ENCODE measurements around the gene LENEP.

The LENEP gene

DNA sequence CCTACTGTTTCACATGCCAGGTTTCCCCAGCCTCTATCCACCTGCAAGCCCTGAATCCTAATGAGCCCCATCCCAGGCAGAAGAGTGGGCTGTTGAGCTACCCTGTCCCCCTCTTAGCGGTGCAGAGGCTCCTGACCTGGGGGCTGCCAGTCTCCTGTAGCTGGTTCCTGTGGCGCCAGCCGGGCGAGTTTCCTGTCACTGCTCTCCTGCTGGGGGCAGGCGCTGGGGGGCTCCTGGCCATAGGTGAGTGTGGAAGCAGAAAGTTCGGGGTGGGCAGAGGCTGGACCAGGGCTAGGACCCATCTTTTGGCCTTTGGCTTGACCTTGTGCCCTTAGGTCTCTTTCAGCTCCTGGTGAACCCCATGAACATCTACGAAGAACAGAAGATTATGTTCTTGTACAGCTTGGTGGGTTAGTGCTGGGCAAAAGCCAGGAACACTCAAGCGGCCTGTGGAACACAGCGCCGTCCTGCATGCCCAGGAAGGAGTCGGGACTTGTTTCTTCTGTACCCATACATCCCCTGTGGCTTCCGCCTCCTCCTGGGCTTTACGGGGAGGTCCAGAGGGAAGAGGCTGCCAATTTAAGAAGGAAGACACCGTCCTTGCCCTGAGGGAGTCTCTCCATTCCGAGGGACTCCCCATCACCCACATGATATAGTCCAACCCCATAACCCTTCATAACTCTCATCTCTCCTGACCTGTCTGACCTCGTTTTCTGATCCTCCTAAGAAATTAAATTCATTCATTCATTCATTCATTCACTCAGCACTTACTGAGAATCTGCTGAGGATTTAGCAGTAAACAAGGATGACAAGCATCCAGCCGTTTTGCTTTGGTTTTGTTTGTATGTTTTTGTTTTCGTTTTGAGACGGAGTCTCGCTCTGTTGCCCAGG, 41.2 kb downstream of the LENEP start:
- no peak for DNase-seq (ENCODE audit: low read depth, low spot score)
- in situ Hi-C loops (cut with HindIII; ENCODE audit: low sequenced_read_pairs) = no loop called here
- no peak overlapping the region for H3K4me3 ChIP-seq (ENCODE audit: low read depth, low read length)
- TF ChIP-seq CTCF (IDR thresholded peaks at IDR 0.05; ENCODE audit: low read depth, low read length) = no peak

- H3K4me3 ChIP-seq (ENCODE audit: low read depth, low read length) = no peak overlapping the region
- no peak for TF ChIP-seq CTCF (IDR thresholded peaks at IDR 0.05; ENCODE audit: low read depth, low read length)
- in situ Hi-C loops (cut with HindIII; ENCODE audit: low sequenced_read_pairs) = no loop called here
- no peak for DNase-seq (ENCODE audit: low read depth, low spot score)
Measured at GRCh38 chr1:155035936-155036335, 42.5 kb downstream of the LENEP start.

- in situ Hi-C loops (cut with HindIII; ENCODE audit: low sequenced_read_pairs) = no loop called here
- no peak for TF ChIP-seq CTCF (IDR thresholded peaks at IDR 0.05; ENCODE audit: low read depth, low read length)
- H3K4me3 ChIP-seq (ENCODE audit: low read depth, low read length) = no peak overlapping the region
Measured at GRCh38 chr1:155037043-155037442, 43.7 kb downstream of the LENEP start.

GRCh38 chr1:155037851-155038441, 44.6 kb downstream of the LENEP start:
- no peak for TF ChIP-seq CTCF (IDR thresholded peaks at IDR 0.05; ENCODE audit: low read depth, low read length)
- H3K4me3 ChIP-seq (ENCODE audit: low read depth, low read length) = no peak overlapping the region
- in situ Hi-C loops (cut with HindIII; ENCODE audit: low sequenced_read_pairs) = no loop called here
- DNase-seq (ENCODE audit: low read depth, low spot score) = no peak

More at GRCh38 chr1:155037043-155037442, 43.7 kb downstream of the LENEP start:
- no peak for DNase-seq (ENCODE audit: low read depth, low spot score)

DNA sequence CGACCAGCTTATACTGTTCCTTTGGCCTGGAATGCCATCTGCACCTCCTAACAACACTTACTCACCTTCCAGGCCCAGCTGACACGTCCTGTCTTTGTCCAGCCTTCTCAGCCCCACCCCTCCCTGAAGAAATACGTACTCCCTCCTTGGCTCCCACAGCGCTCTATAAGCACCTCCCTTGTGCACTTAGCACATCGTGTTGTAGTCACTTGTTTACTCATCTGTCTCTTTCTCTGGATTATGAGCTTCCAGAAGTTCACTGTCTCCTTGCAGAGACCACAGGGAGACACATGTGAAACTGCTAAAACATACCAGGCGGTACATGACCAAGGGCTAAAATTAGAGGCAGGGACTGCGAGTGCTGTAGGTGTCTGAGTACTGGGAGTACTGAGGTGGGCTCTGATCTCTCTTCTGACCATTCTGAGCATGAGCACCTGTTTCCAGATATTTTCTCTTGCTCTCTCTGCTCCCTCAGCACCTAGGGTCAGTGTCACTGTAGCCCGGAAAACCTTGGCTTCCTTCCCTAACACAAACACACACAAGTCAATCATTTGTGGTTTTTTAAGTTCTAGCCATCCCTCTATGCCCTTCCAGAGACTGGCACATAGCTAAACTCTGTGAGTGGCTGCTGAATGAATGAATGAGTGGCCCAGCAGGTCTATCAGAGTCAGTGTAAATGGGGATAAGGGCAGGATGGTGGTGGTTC, 45.4 kb downstream of the LENEP start:
- no peak for TF ChIP-seq CTCF (IDR thresholded peaks at IDR 0.05; ENCODE audit: low read depth, low read length)
- H3K4me3 ChIP-seq (ENCODE audit: low read depth, low read length) = no peak overlapping the region
- no peak for DNase-seq (ENCODE audit: low read depth, low spot score)
- in situ Hi-C loops (cut with HindIII; ENCODE audit: low sequenced_read_pairs) = no loop called here

- no peak overlapping the region for H3K4me3 ChIP-seq (ENCODE audit: low read depth, low read length)
- TF ChIP-seq CTCF (IDR thresholded peaks at IDR 0.05; ENCODE audit: low read depth, low read length) = no peak
- no peak for DNase-seq (ENCODE audit: low read depth, low spot score)
- in situ Hi-C loops (cut with HindIII; ENCODE audit: low sequenced_read_pairs) = no loop called here
Measured at GRCh38 chr1:155039308-155039669, 45.9 kb downstream of the LENEP start.

Measured in astrocyte of the spinal cord (primary cell).